HepG2 (cell line): Measurements from ENCODE around the gene LRRFIP2.

ENCODE experiments used
- TAF1 ChIP-seq: sonication (generic); formaldehyde crosslinking; IDR thresholded peaks from 2 replicates; pipeline ENCODE4 v1.4.0; 2020; ENCODE audit warnings: missing genetic modification reagents
- ZNF264 ChIP-seq: sonication (generic); formaldehyde crosslinking; IDR thresholded peaks from 2 replicates; pipeline ENCODE4 v1.4.0; 2020; ENCODE audit warnings: missing genetic modification reagents
- TF ChIP-seq, protein P1 (sequence below): sonication (generic); formaldehyde crosslinking; IDR thresholded peaks from 2 replicates; pipeline ENCODE4 v1.5.0; 2020; ENCODE audit warnings: mild to moderate bottlenecking, missing genetic modification reagents, moderate library complexity
- TF ChIP-seq, protein P2 (sequence below): sonication (generic); formaldehyde crosslinking; IDR thresholded peaks from 2 replicates; pipeline ENCODE4 v1.4.0; 2020; ENCODE audit warnings: missing genetic modification reagents, borderline replicate concordance
- TF ChIP-seq, protein P3 (sequence below): sonication (generic); formaldehyde crosslinking; IDR thresholded peaks from 2 replicates; pipeline ENCODE4 v1.4.0; 2020; ENCODE audit warnings: missing genetic modification reagents
- TF ChIP-seq, protein P4 (sequence below): sonication (generic); formaldehyde crosslinking; IDR thresholded peaks from 2 replicates; pipeline ENCODE4 v1.4.0; 2020; ENCODE audit warnings: missing genetic modification reagents

DNA sequence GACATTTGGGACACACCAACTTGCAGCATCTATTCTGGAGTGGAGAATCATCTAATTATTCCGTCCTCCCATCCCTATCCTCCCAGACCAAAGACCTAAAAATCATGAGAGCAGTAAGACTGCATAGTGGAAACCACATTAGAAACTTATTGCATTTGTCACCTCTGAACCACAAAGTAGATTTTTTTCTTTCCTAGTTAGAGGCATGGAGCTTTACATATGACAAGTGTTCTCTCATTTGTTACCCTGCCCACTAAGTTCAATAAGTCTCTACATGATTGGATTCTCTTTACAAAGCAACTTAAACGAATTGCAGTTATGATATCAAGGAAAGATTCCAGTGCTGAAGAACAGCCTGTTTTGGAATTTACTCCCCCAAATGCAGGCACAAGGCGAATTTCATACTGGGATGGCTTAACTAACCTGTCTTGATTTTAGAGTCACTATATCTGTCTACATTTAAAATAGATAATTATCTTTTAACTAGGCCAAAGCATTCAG, 42.3 kb upstream of the LRRFIP2 start:
- TF ChIP-seq, protein P1, sequence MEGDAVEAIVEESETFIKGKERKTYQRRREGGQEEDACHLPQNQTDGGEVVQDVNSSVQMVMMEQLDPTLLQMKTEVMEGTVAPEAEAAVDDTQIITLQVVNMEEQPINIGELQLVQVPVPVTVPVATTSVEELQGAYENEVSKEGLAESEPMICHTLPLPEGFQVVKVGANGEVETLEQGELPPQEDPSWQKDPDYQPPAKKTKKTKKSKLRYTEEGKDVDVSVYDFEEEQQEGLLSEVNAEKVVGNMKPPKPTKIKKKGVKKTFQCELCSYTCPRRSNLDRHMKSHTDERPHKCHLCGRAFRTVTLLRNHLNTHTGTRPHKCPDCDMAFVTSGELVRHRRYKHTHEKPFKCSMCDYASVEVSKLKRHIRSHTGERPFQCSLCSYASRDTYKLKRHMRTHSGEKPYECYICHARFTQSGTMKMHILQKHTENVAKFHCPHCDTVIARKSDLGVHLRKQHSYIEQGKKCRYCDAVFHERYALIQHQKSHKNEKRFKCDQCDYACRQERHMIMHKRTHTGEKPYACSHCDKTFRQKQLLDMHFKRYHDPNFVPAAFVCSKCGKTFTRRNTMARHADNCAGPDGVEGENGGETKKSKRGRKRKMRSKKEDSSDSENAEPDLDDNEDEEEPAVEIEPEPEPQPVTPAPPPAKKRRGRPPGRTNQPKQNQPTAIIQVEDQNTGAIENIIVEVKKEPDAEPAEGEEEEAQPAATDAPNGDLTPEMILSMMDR (CRISPR knock-in tag): no peak
- TF ChIP-seq ZNF264 (CRISPR knock-in tag) (no peak), TAF1 (CRISPR knock-in tag) (no peak)
- TF ChIP-seq, protein P2, sequence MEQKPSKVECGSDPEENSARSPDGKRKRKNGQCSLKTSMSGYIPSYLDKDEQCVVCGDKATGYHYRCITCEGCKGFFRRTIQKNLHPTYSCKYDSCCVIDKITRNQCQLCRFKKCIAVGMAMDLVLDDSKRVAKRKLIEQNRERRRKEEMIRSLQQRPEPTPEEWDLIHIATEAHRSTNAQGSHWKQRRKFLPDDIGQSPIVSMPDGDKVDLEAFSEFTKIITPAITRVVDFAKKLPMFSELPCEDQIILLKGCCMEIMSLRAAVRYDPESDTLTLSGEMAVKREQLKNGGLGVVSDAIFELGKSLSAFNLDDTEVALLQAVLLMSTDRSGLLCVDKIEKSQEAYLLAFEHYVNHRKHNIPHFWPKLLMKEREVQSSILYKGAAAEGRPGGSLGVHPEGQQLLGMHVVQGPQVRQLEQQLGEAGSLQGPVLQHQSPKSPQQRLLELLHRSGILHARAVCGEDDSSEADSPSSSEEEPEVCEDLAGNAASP (CRISPR knock-in tag): no peak
- TF ChIP-seq, protein P3, sequence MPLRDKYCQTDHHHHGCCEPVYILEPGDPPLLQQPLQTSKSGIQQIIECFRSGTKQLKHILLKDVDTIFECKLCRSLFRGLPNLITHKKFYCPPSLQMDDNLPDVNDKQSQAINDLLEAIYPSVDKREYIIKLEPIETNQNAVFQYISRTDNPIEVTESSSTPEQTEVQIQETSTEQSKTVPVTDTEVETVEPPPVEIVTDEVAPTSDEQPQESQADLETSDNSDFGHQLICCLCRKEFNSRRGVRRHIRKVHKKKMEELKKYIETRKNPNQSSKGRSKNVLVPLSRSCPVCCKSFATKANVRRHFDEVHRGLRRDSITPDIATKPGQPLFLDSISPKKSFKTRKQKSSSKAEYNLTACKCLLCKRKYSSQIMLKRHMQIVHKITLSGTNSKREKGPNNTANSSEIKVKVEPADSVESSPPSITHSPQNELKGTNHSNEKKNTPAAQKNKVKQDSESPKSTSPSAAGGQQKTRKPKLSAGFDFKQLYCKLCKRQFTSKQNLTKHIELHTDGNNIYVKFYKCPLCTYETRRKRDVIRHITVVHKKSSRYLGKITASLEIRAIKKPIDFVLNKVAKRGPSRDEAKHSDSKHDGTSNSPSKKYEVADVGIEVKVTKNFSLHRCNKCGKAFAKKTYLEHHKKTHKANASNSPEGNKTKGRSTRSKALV: no peak
- TF ChIP-seq, protein P4, sequence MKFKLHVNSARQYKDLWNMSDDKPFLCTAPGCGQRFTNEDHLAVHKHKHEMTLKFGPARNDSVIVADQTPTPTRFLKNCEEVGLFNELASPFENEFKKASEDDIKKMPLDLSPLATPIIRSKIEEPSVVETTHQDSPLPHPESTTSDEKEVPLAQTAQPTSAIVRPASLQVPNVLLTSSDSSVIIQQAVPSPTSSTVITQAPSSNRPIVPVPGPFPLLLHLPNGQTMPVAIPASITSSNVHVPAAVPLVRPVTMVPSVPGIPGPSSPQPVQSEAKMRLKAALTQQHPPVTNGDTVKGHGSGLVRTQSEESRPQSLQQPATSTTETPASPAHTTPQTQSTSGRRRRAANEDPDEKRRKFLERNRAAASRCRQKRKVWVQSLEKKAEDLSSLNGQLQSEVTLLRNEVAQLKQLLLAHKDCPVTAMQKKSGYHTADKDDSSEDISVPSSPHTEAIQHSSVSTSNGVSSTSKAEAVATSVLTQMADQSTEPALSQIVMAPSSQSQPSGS (CRISPR knock-in tag): no peak
